ENCODE measurements around the gene UQCRH.

UQCRH gene

GRCh38 chr1:46300673-46301405 lies 2.7 kb upstream of the UQCRH start:
- Histone ChIP-seq H3K36me3 (peaks cover 20% of the 10 kb centered on the region), H3K27ac (peak overlapping the region; percentile 91), H3K4me3 (ENCODE audit: low read depth in 1 of 2, low read length in 1 of 2) (peak overlapping the region; percentile 82 to 91), H3K27me3 (no peaks in the 10 kb centered on the region), H3K9me3 (no peaks in the 10 kb centered on the region), H3K4me1 (ENCODE audit: control insufficient read depth in 1 of 2, insufficient read depth in 1 of 2, low read depth in 1 of 2, low read length in 1 of 2) (peaks cover 39% of the 10 kb centered on the region in 2 experiments)
- TF ChIP-seq CTCF (IDR thresholded peaks at IDR 0.05): no peak

- no peaks in the 10 kb centered on the region for H3K27me3 ChIP-seq
- H3K36me3 ChIP-seq: peaks cover 15% of the 10 kb centered on the region
- H3K4me3 ChIP-seq (ENCODE audit: low read depth in 1 of 2, low read length in 1 of 2): peak overlapping the region; percentile 82 to 91
- TF ChIP-seq CTCF (IDR thresholded peaks at IDR 0.05): no peak
- H3K27ac ChIP-seq: peak overlapping the region; percentile 91
- no peaks in the 10 kb centered on the region for H3K9me3 ChIP-seq
- H3K4me1 ChIP-seq (ENCODE audit: control insufficient read depth in 1 of 2, insufficient read depth in 1 of 2, low read depth in 1 of 2, low read length in 1 of 2): peaks cover 39% of the 10 kb centered on the region in 2 experiments
Measured at GRCh38 chr1:46301406-46301807, 2.1 kb upstream of the UQCRH start.

GRCh38 chr1:46301808-46302640 lies 1.5 kb upstream of the UQCRH start:
- H3K4me3 ChIP-seq (ENCODE audit: low read depth in 1 of 2, low read length in 1 of 2): peak overlapping the region; percentile 82 to 91
- TF ChIP-seq CTCF (IDR thresholded peaks at IDR 0.05): peak; percentile 12

GRCh38 chr1:46302641-46303037 lies 859 bp upstream of the UQCRH start:
- H3K9me3 ChIP-seq: no peaks in the 10 kb centered on the region
- H3K4me1 ChIP-seq (ENCODE audit: control insufficient read depth in 1 of 2, insufficient read depth in 1 of 2, low read depth in 1 of 2, low read length in 1 of 2): peaks cover 42 to 43% of the 10 kb centered on the region in 2 experiments
- peaks cover 2% of the 10 kb centered on the region for H3K36me3 ChIP-seq
- peak overlapping the region; percentile 82 to 91 for H3K4me3 ChIP-seq (ENCODE audit: low read depth in 1 of 2, low read length in 1 of 2)
- H3K27ac ChIP-seq: peak overlapping the region; percentile 91
- H3K27me3 ChIP-seq: no peaks in the 10 kb centered on the region
- TF ChIP-seq CTCF (IDR thresholded peaks at IDR 0.05): no peak

More at GRCh38 chr1:46301808-46302640, 1.5 kb upstream of the UQCRH start:
- Histone ChIP-seq H3K27ac (peak overlapping the region; percentile 91), H3K9me3 (no peaks in the 10 kb centered on the region), H3K36me3 (peaks cover 9% of the 10 kb centered on the region), H3K4me1 (ENCODE audit: control insufficient read depth in 1 of 2, insufficient read depth in 1 of 2, low read depth in 1 of 2, low read length in 1 of 2) (peaks cover 39% of the 10 kb centered on the region in 2 experiments), H3K27me3 (no peaks in the 10 kb centered on the region)

- Histone ChIP-seq H3K36me3 (no peaks in the 10 kb centered on the region), H3K9me3 (no peaks in the 10 kb centered on the region), H3K4me1 (ENCODE audit: control insufficient read depth in 1 of 2, insufficient read depth in 1 of 2, low read depth in 1 of 2, low read length in 1 of 2) (peaks cover 55% of the 10 kb centered on the region in 2 experiments), H3K27me3 (no peaks in the 10 kb centered on the region), H3K4me3 (ENCODE audit: low read depth in 1 of 2, low read length in 1 of 2) (peak overlapping the region; percentile 82 to 91), H3K27ac (peak overlapping the region; percentile 91)
- TF ChIP-seq CTCF (IDR thresholded peaks at IDR 0.05): no peak
Measured at GRCh38 chr1:46303872-46304326, 401 bp downstream of the UQCRH start.

Data from neutrophil (primary cell).